ENCODE data around the gene TNFSF9.

GRCh38 chr19:6501740-6502648 lies 28.8 kb upstream of the TNFSF9 start, which contains the start of gene TUBB4A:
- TF ChIP-seq CTCF (IDR thresholded peaks at IDR 0.05) (no peak), POLR2A (IDR thresholded peaks at IDR 0.05) (no peak)

All from heart left ventricle (tissue), 13 donors.